OCI-M2 (cell line): ENCODE results near the gene COG7.

Experiments used
- DNase-seq: peaks from one replicate; lab custom pipeline; 2025; ENCODE audit not compliant: unreplicated experiment; lab: John Stamatoyannopoulos, UW

The COG7 gene

DNA sequence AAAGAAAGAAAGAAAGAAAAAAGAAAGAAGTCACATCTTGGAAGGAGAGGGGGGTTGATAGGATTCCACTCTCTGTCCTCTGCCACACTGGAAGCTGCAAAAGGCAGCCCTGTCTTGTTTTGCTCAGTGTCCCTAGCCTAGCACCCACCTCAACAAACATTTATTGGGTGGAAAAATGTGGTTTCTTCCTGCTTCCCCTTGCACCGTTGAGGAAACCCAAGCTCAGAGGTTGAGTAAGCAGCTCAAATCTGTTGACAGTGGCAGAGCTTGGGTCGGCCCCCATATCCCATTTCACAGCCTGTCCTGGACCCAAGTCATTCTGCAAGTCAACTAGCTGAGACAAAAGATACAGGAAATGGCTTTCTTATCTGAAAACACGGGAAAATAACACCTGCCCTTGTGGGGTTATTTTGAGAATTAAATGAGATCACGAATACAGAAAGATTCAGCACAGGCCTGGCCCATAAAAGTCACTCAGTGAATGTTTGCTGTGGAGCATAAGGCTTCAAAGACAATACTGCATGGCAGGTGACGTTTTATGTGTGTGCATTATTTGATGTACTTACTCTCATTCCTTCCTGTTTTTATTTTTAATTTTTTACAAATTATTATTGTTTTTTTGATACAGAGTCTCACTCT is 87.3 kb downstream of the COG7 start:
- DNase-seq, result no peak

DNA sequence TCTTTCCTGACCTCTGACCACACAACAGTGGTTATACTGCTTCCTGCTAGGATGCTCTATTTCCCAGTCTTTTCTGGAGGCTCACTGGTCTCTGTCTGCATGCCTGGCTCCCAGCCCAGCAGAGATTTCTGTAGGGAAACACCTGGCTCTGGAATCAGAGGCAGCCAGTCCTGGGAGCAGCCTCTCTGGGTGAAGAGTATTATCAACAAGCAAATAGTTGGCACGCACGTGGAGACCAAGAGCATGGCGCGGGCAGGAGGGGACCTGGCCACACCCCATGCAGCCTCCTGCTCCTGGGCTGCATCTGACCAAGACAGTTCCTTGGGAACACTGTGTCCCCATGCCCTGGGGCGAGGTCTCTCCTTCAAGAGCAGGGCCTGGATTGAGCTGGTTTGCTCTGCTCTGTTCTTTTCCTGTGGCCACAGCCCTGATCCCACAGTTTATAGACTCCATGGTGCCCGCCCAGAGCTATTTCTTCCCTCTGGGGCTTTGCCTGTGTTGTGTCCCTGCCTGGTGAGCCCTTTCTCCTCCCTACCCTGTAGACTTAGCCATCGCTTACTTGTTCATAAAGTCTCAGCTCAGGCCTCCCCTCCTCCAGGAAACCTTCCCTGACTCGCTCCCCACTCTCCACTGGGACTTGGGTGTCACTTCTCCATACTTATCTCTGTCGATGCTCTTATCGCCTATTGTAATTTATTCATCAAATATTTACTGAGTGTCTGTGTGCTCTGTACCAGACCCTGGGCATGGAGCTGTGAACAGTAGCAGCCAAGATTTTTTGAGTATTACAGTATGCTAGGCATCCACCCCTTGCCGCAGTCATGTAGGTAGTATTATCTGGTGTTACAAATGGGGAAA is 90.3 kb downstream of the COG7 start:
- DNase-seq, result no peak

DNA sequence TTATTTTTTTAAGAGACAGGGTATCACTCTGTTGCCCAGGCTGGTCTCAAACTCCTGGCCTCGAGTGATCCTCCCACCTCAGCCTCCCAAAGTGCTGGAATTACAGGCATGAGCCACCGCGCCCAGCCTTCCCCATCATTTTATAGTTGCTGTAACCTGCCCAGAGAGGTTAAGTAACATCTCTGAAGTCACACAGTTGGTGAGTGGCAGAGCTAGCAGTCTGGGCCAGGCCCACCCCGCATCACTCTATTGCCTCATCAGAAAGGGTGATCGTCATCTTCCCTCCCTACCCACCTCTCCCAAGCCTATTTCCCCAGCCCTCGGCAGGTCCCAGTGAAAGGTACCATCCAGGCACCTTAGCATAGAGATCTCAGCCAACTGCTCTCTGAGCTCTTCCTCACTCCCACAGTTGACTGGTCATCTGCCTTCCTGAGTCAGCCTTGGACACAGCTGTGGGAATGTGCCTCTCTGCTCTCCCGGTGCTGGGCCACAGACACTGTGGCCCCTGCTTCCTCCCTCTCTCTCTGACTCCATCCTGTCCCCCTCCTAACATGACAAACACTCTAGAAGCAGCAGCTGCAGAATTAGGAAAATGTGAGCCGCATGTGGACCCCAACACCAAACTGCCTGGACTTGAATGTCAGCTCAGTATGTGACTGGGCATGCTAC is 93.8 kb downstream of the COG7 start:
- DNase-seq, result no peak

DNA sequence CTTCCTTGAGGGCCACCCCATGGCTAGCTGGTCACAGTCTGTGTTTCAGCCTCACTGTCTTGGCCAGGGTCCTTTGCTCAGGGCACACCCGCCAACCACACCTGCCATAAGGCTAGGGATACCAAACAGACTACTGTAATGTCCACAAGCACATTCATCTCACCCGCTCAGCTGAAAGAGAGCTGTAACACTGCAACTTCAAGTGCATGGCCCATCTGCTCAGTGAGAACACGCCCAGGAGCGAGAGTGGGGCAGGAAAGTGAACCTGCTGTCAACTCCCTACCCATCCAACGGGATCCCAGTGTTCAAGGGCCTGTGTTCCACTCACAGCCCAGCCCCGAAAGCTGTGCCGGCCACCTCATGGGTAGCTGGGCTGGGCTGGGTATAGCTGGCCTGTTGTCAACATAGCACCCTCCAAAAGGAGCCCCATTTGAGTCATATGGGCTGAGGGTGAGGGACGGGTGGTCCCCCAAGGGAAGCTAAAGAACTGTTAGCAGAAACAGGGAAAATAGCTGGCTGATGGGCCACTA is 95.2 kb downstream of the COG7 start:
- no peak for DNase-seq

DNA sequence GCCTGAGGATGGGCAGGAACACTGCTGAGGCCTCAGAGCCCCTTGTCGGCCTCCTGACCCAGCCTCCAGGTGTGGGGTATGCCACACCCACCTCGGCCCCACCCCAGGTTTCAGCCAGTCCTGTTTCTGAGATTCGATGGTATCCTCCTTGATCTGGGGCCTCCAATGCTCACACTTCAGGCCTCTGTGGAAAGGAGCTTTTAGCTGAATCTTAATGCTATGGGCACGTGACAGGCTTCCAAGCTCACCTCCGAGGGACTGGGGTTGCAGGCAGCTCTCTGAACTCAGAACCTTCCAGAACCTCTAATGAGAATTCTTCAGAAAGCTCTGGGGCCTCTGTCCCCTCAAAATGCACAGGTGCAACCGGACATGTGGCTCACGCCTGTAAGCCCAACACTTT is 96.0 kb downstream of the COG7 start:
- no peak for DNase-seq

DNA sequence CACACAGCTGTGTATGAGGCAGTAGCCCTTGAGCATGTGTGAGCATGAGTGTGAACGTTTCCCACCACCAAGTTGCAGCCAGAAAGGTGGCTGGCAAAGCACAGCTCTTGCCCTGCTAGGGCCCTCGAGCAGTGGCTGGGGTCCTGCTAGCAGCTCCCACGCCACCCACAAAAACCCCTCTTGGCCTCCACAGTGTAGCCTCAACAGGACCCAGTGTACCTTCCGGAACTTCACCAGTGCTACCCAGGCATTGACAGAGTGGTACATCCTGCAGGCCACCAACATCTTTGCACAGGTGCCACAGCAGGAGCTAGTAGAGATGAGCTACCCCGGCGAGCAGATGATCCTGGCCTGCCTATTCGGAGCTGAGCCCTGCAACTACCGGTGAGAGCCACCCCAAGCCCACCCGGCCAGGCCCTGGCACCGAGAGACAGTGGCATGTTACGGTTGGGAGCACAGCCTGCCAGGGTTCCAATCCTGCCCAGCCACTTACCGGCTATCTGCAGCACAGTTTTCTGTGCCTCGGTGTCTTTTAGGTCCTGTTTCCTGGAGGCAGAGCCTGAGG is 97.8 kb downstream of the COG7 start:
- no peak for DNase-seq

DNA sequence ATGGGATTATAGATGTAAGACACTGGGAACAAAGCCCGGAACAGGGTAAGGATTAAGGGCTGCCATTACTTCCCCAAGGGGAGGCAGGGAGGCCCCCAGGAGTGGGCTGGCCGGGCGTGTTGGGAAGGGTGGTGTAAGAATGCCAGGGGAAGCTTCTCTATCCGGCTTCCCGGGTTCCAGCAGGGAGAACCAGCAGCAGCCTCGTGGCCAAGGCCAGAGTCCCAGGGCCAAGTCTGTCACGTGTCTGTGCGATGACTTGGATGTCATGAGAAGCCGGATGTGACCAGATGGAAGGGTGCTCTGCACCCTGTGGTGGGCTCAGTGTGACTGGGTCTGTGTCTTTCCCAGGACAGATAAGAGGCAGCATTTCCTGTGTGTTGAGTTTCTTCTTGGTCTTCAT is 98.7 kb downstream of the COG7 start:
- no peak for DNase-seq

DNA sequence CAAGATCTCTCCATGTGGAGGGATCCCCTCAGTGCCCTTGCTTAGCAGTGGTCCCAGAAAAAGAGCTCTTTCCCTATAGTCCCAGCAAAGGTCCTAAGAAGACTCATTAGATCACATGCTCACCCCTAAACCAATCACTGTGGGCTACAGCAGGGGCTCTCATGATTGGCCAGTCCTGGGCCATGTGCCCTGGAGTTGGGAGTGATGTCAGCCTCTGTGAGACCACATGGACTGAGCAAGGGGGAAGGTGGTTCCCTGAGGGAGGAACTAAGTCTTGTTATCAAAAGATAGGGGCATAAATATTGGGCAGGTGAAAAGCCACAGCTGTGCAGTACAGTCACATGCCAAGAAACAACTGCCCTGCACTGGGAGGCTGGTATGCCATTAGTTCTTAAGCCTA is 99.5 kb downstream of the COG7 start:
- no peak for DNase-seq

DNA sequence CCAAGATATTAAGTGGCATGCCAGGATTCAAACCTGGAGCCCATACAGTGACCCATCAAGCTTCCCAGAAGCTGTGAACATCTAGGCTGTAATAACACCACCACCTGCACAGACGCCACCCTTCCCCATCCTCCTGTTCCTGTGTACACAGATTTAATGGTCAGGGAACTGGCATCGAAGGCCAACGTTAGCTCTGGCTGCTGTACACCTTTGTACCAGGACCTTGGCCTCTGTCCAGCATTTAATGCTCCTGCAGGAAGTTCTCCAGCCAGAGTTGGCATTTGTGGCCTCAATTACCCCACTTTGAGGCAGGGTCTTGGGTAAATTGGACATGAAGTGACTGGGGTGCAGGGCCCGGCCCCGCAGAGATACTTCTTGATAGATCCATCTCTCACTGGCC is 101.6 kb downstream of the COG7 start:
- no peak for DNase-seq

DNA sequence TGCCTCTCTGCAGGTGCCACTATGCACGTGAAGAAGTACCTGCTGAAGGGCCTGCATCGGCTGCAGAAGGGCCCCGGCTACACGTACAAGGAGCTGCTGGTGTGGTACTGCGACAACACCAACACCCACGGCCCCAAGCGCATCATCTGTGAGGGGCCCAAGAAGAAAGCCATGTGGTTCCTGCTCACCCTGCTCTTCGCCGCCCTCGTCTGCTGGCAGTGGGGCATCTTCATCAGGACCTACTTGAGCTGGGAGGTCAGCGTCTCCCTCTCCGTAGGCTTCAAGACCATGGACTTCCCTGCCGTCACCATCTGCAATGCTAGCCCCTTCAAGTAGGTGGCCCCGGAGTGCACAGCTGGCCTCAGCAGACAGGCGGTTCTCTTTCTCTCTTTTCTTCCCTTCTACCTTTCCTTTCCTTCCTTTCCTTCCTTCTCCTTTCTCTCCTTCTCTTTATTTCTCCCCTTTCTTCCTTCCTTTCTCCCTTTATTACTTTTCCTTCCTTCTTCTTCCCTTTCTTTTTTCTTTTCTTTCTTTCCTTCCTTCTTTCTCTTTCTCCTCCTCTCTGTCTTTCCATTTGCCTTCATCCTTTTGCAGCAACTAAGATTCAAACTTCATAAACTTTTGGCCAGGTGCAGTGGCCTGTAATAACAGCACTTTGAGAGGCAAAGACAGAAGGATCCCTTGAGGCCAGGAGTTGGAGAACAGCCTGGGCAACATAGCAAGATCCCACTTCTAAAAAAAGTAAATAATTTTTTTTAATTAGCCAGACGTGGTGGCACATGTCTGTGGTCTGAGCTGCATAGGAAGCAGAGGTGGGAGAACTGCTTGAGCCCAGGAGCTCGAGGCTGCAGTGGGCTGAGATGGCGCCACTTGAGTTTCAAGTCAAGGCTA is 104.2 kb downstream of the COG7 start:
- no peak for DNase-seq

DNA sequence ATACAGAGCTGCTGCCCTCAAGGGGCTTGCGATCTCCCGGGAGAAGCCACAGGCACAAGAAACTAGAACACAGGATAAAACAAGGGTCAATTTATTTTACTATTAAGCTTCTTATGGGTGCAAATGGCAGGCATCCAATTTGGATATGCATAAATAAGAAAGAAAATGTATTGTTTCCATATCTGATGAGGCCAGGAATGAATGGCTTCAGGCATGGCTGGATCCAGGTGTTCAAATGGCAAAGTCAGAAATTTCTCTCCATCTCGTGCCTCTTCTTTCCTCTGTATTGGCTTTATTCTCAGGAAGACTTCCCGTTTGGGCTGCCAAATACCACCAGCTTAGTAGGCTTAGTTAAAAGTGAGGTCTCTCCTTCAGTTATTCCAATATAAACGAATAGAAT is 107.8 kb downstream of the COG7 start:
- DNase-seq, result no peak

DNA sequence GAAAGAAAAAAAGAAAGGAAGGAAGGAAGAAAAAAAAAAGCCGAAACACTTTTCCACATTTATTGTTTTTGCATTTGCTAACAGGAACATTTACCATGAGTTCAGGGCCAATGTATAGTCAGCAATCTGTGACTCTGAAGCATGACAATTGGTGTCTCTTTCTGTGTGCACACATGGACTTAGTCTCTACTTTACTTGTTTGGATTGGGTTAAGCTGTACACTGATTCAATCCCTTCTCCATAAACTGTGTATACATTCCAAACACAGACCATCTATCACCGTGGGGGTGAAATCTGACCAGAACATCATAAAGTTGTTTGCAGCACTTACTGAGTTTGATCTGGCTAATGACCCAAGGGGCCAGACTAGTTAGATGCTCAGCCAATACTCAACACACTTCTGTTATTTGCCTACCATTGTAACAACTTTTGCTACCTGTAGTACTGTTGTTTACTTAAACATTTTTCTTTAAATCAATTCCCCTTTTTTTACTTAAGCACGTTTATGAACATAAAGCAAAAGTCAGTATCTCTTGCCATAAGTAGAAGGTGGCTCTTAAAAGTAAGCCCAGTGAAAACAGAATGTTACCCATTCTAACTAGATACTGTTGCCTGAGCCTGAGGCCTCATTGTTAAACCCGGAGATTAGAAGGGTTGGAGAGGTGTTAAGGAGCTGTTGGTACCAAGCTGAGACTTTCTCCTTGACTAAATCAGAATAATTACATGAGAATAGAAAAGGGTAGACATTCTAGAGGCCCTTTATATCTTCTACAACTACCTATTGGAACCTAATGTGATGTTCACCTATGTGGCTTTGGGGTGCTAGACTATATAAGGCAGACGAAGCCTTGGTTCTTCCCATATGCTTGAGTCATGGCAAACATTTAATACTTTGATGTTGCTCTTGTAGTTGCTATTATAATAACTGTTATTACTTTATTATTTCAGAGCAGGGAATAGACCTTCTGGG is 109.1 kb downstream of the COG7 start:
- no peak for DNase-seq

DNA sequence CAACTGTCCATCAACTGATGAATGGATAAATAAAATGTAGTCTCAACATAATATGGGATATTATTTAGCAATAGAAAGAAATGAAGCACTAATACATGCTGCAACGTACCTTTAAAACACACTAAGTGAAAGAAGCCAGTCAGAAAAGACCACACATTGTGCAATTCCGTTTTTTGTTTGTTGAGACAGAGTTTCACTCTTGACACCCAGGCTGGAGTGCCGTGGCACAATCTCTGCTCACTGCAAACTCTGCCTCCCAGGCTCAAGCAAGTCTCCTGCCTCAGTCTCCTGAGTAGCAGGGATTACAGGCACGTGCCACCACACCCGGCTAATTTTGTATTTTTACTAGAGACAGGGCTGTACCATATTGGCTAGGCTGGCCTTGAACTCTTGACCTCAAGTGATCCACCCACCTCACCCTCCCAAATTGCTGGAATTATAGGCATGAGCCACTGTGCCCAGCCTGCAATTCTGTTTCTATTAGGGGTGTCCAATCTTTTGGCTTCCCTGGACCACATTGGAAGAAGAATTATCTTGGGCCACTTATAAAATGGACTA is 110.8 kb downstream of the COG7 start:
- no peak for DNase-seq

DNA sequence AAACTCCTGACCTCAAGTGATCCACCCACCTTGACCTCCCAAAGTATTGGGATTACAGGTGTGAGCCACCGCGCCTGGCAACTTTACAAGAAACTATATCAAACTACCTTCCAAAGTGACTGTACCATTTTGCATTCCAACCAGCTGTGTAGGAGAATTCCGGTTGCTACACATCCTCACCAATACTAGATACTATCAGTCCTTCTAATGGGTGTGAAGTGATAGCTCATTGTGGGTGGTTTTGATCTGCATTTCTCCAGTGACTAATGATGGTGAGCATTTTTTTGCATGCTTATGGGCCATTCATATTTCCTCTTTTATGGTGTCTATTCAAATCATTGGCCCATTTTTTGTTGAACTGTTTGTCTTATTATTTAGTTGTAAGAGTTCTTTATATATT is 113.2 kb downstream of the COG7 start:
- no peak for DNase-seq
